H9 (cell line): Measurements from ENCODE around the gene WDR91. TPM values are rescaled to one million over a fixed set of nuclear protein-coding genes. Genes with fewer than 3 reads are reported as not detected.

Source experiments
- DNase-seq: peaks from one replicate; pipeline ENCODE4 v3.0.0-alpha.2; 2017
- H2AFZ ChIP-seq: one replicate; pipeline ENCODE4 v1.6.1; 2013; ENCODE audit warnings: mild to moderate bottlenecking, low read length, control low read depth, moderate library complexity
- H2AK5ac ChIP-seq: 2 replicates; pipeline ENCODE4 v1.6.1; 2013; ENCODE audit warnings: low read length, control low read depth, mixed read lengths; ENCODE audit not compliant: insufficient read length
- H2BK120ac ChIP-seq: one replicate; pipeline ENCODE4 v1.6.1; 2013; ENCODE audit warnings: low read depth, mild to moderate bottlenecking, low read length, control low read depth, inconsistent platforms; ENCODE audit not compliant: poor library complexity, severe bottlenecking
- H2BK12ac ChIP-seq: 2 replicates; pipeline ENCODE4 v1.6.1; 2013; ENCODE audit warnings: low read length, control low read depth, mixed read lengths, low read depth; ENCODE audit not compliant: insufficient read length
- H2BK15ac ChIP-seq: 2 replicates; pipeline ENCODE4 v1.6.1; 2013; ENCODE audit warnings: low read depth, low read length, control low read depth
- H2BK20ac ChIP-seq: one replicate; pipeline ENCODE4 v1.6.1; 2013; ENCODE audit warnings: low read depth, mild to moderate bottlenecking, low read length, control low read depth, inconsistent platforms; ENCODE audit not compliant: poor library complexity, severe bottlenecking
- H2BK5ac ChIP-seq: 2 replicates; pipeline ENCODE4 v1.6.1; 2013; ENCODE audit warnings: low read length, control low read depth, mixed read lengths; ENCODE audit not compliant: insufficient read length
- H3K14ac ChIP-seq: 2 replicates; pipeline ENCODE4 v1.6.1; 2013; ENCODE audit warnings: low read length, control low read depth; ENCODE audit not compliant: insufficient read depth
- H3K18ac ChIP-seq: 2 replicates; pipeline ENCODE4 v1.6.1; 2013; ENCODE audit warnings: low read depth, mild to moderate bottlenecking, mixed read lengths, low read length, control low read depth; ENCODE audit not compliant: insufficient read length
- H3K23ac ChIP-seq: 2 replicates; pipeline ENCODE4 v1.6.1; 2013; ENCODE audit warnings: low read length, control low read depth, mixed read lengths, low read depth; ENCODE audit not compliant: insufficient read length
- H3K23me2 ChIP-seq: 2 replicates; pipeline ENCODE4 v1.6.1; 2013; ENCODE audit warnings: low read depth, mild to moderate bottlenecking, mixed read lengths, low read length, control low read depth; ENCODE audit not compliant: insufficient read length, poor library complexity, severe bottlenecking
- H3K27ac ChIP-seq: 2 replicates; pipeline ENCODE4 v1.5.1; 2013; ENCODE audit warnings: low read length, control low read depth, mixed read lengths, low read depth; ENCODE audit not compliant: insufficient read length
- H3K27me3 ChIP-seq: 2 replicates; pipeline ENCODE4 v1.6.1; 2013; ENCODE audit warnings: low read length, control low read depth, inconsistent platforms; ENCODE audit not compliant: insufficient read depth
- H3K4ac ChIP-seq: 2 replicates; pipeline ENCODE4 v1.6.1; 2013; ENCODE audit warnings: low read depth, mild to moderate bottlenecking, control low read depth, inconsistent platforms, low read length, moderate library complexity
- H3K4me1 ChIP-seq: 2 replicates; pipeline ENCODE4 v1.6.1; 2013; ENCODE audit warnings: low read length, control low read depth, inconsistent platforms; ENCODE audit not compliant: insufficient read depth
- H3K4me2 ChIP-seq: 2 replicates; pipeline ENCODE4 v1.6.1; 2013; ENCODE audit warnings: low read length, control low read depth, mixed read lengths; ENCODE audit not compliant: insufficient read length, insufficient read depth
- H3K56ac ChIP-seq: 2 replicates; pipeline ENCODE4 v1.6.1; 2013; ENCODE audit warnings: low read depth, mild to moderate bottlenecking, mixed read lengths, low read length, control low read depth; ENCODE audit not compliant: insufficient read length
- H3K79me1 ChIP-seq: 2 replicates; pipeline ENCODE4 v1.6.1; 2013; ENCODE audit warnings: low read depth, mild to moderate bottlenecking, moderate library complexity, low read length, control low read depth, inconsistent platforms; ENCODE audit not compliant: insufficient read depth, poor library complexity, severe bottlenecking
- H3K79me2 ChIP-seq: 2 replicates; pipeline ENCODE4 v1.6.1; 2013; ENCODE audit warnings: low read length, control low read depth, inconsistent platforms; ENCODE audit not compliant: insufficient read depth
- H3K9ac ChIP-seq: 2 replicates; pipeline ENCODE4 v1.6.1; 2013; ENCODE audit warnings: low read length, control low read depth, mixed read lengths; ENCODE audit not compliant: insufficient read length; ENCODE audit errors: extremely low read depth
- H3K9me3 ChIP-seq: one replicate; pipeline ENCODE4 v1.6.1; 2013; ENCODE audit warnings: low read depth, low read length, inconsistent platforms; ENCODE audit not compliant: control insufficient read depth
- H3T11ph ChIP-seq: one replicate; pipeline ENCODE4 v1.6.1; 2013; ENCODE audit warnings: mild to moderate bottlenecking, low read length, control low read depth, inconsistent platforms
- H4K20me1 ChIP-seq: one replicate; pipeline ENCODE4 v1.6.1; 2013; ENCODE audit not compliant: control insufficient read depth, insufficient read length, insufficient read depth
- H4K5ac ChIP-seq: 2 replicates; pipeline ENCODE4 v1.6.1; 2013; ENCODE audit warnings: low read depth, mild to moderate bottlenecking, mixed read lengths, low read length, control low read depth; ENCODE audit not compliant: insufficient read length
- H4K8ac ChIP-seq: replicated peaks from 2 replicates; pipeline ENCODE4 v1.6.1; 2013; ENCODE audit warnings: low read length, control low read depth, mixed read lengths, low read depth; ENCODE audit not compliant: insufficient read length
- H4K91ac ChIP-seq: 2 replicates; pipeline ENCODE4 v1.6.1; 2013; ENCODE audit warnings: low read depth, mild to moderate bottlenecking, moderate library complexity, mixed read lengths, low read length, control low read depth; ENCODE audit not compliant: insufficient read length
- H3K27ac Mint-ChIP-seq, 3 experiments: 2 replicates in 2 of 3; 3 replicates in 1 of 3; pipeline ENCODE4 v1.8.0; 2020 to 2021; ENCODE audit warnings: mixed read lengths in 3 of 3, mild to moderate bottlenecking in 1 of 3, moderate library complexity in 1 of 3
- H3K27me3 Mint-ChIP-seq: 2 replicates; pipeline ENCODE4 v1.8.0; 2021; ENCODE audit warnings: low read depth, mild to moderate bottlenecking, moderate library complexity, mixed read lengths
- H3K36me3 Mint-ChIP-seq, 3 experiments: 2 replicates in 2 of 3; 3 replicates in 1 of 3; pipeline ENCODE4 v1.8.0; 2020 to 2021; ENCODE audit warnings: low read depth in 3 of 3, mixed read lengths in 3 of 3; ENCODE audit not compliant: insufficient read depth in 1 of 3
- H3K4me1 Mint-ChIP-seq, 2 experiments: 2 replicates each; pipeline ENCODE4 v1.8.0; 2020; ENCODE audit warnings: mixed read lengths in 2 of 2
- H3K4me3 Mint-ChIP-seq, 2 experiments: 2 replicates in 1 of 2; 3 replicates in 1 of 2; pipeline ENCODE4 v1.8.0; 2020 to 2021; ENCODE audit warnings: mild to moderate bottlenecking in 2 of 2, mixed read lengths in 2 of 2, moderate library complexity in 1 of 2
- H3K9me3 Mint-ChIP-seq, 2 experiments: 2 replicates in 1 of 2; 3 replicates in 1 of 2; pipeline ENCODE4 v1.8.0; 2020; ENCODE audit warnings: mild to moderate bottlenecking in 2 of 2, mixed read lengths in 2 of 2, moderate library complexity in 1 of 2
- WGBS: extraction: QIAGEN DNeasy Blood & Tissue Kit; methylation state at CpG from one replicate; pipeline ENCODE4 v1.1.7; 2013; ENCODE audit warnings: missing lambda C conversion rate, low lambda C conversion rate, mixed read lengths; ENCODE audit not compliant: insufficient read length; ENCODE audit errors: extremely low coverage; 5-methylcytosine and 5-hydroxymethylcytosine counted together
- total RNA-seq: library from RNA; stranded (reverse); gene quantifications from 2 replicates; pipeline ENCODE4 v1.2.1, GENCODE V29; 2021
- TF ChIP-seq, protein P1 (sequence below): fragments of 200-600 bp; sonication (generic); conservative IDR thresholded peaks from 3 replicates; pipeline ENCODE4 v1.8.0; 2021; ENCODE audit warnings: antibody characterized with exemption, mild to moderate bottlenecking

WDR91 gene
- total RNA-seq, 1 experiment from 2014 or later: 9.4 TPM

DNA sequence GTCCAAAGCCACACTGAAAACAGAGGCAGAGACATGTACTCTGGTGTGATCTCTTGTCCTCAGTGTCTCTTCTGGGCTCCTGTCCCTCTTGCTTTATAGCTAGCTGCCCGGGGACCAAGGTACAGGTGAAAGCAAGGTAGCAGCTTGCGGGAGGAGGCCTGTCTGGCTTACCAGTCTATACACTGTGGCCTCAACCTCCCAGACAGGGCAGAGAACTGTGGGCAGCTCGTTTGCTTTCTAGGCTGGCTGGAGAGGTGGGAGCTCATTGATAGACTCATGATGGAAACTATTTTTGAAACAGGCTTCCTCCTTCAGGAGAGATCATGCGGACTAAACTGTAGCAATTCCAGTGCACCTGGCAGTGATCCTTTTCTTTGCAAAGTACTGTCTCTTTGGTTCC, 45.5 kb downstream of the WDR91 start:
- WGBS: no CpG with 5 or more reads among the region's 4 CpGs
- Histone ChIP-seq H3K4me1 (0 out of 2 replicates have a peak, but pooled peaks cover 2% of the 10 kb centered on the region), H3K79me2 (no peaks in the 10 kb centered on the region; the same call in 1 of the 2 replicates), H2AK5ac (no peak overlapping the region), H2AFZ (no peak overlapping the region), H2BK120ac (no peak overlapping the region), H3K27me3 (no peaks in the 10 kb centered on the region), H3K18ac (no peak overlapping the region), H2BK15ac (no peak overlapping the region), H3T11ph (no peak overlapping the region), H4K5ac (no peak overlapping the region), H3K27ac (no peak overlapping the region), H4K20me1 (no peaks in the 10 kb centered on the region), H3K79me1 (no peaks in the 10 kb centered on the region), H3K9ac (no peak overlapping the region), H4K8ac (no peak overlapping the region), H2BK12ac (no peak overlapping the region), H3K23me2 (peaks cover 8% of the 10 kb centered on the region), H2BK20ac (no peak overlapping the region), H3K4me2 (no peak overlapping the region), H3K9me3 (no peaks in the 10 kb centered on the region), H3K56ac (no peak overlapping the region), H3K4ac (no peak overlapping the region), H3K23ac (no peak overlapping the region), H4K91ac (no peak overlapping the region), H2BK5ac (no peak overlapping the region), H3K14ac (no peak overlapping the region)
- Mint-ChIP-seq H3K27ac (no peak overlapping the region), H3K27me3 (no peaks in the 10 kb centered on the region), H3K4me3 (no peak overlapping the region), H3K36me3 (peaks cover 70 to 81% (median 80%) of the 10 kb centered on the region in 3 experiments), H3K9me3 (peaks cover 22 to 28% of the 10 kb centered on the region in 2 experiments), H3K4me1 (peaks cover 20 to 22% of the 10 kb centered on the region in 2 experiments)
- TF ChIP-seq, protein P1, sequence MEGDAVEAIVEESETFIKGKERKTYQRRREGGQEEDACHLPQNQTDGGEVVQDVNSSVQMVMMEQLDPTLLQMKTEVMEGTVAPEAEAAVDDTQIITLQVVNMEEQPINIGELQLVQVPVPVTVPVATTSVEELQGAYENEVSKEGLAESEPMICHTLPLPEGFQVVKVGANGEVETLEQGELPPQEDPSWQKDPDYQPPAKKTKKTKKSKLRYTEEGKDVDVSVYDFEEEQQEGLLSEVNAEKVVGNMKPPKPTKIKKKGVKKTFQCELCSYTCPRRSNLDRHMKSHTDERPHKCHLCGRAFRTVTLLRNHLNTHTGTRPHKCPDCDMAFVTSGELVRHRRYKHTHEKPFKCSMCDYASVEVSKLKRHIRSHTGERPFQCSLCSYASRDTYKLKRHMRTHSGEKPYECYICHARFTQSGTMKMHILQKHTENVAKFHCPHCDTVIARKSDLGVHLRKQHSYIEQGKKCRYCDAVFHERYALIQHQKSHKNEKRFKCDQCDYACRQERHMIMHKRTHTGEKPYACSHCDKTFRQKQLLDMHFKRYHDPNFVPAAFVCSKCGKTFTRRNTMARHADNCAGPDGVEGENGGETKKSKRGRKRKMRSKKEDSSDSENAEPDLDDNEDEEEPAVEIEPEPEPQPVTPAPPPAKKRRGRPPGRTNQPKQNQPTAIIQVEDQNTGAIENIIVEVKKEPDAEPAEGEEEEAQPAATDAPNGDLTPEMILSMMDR: no peak
- no peak for DNase-seq
